GM12874 (cell line): ENCODE data around the gene NOG.

Experiments
- TF ChIP-seq, protein P1 (sequence below): IDR thresholded peaks from 2 replicates; pipeline ENCODE4 v1.5.1; 2011; ENCODE audit warnings: low read depth, mild to moderate bottlenecking, control low read depth, low read length, moderate library complexity; ENCODE audit not compliant: insufficient read depth

NOG gene

DNA sequence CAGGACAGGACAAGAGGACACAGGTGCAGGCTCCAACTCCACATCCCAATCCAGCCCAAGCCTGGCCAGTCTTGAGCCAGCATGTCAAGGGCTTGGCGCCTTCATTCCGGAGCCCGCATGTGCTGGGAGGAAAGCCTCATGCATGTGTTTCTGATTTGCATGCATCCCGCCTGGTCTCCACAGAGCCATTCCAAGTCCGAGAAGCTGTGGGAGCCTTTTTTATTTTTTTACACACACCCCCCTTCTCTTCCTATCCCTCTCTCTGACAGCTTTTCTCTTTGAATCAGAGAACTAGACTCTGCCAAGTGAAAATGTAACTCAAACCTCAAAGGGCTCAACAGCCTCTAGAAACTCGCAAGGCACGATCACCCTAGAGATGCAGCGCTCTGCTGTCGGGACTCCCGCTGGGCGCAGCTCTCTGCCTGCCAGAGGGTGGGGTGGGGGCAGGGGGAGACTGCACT, 45.1 kb downstream of the NOG start:
- TF ChIP-seq, protein P1, sequence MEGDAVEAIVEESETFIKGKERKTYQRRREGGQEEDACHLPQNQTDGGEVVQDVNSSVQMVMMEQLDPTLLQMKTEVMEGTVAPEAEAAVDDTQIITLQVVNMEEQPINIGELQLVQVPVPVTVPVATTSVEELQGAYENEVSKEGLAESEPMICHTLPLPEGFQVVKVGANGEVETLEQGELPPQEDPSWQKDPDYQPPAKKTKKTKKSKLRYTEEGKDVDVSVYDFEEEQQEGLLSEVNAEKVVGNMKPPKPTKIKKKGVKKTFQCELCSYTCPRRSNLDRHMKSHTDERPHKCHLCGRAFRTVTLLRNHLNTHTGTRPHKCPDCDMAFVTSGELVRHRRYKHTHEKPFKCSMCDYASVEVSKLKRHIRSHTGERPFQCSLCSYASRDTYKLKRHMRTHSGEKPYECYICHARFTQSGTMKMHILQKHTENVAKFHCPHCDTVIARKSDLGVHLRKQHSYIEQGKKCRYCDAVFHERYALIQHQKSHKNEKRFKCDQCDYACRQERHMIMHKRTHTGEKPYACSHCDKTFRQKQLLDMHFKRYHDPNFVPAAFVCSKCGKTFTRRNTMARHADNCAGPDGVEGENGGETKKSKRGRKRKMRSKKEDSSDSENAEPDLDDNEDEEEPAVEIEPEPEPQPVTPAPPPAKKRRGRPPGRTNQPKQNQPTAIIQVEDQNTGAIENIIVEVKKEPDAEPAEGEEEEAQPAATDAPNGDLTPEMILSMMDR, result no peak

DNA sequence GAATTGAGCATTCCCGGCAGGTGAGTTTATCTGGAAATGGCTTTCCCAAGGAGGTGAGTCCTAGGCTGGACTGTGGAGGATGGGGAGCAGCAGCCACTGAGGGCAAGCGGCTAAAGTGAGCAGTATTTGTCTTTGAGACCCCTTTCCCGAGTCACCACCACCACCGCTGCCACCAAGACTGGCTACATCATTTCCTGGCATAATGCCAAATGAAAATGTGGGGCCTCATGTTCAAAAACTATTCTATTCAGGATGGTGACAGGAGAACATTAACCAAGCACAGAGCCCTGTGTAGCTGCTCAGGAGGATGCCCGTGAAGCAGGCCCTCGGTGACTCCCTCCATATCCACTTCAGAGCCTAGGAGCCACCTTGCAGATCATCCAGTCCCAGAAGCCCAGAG, 46.0 kb downstream of the NOG start:
- TF ChIP-seq, protein P1, result no peak

DNA sequence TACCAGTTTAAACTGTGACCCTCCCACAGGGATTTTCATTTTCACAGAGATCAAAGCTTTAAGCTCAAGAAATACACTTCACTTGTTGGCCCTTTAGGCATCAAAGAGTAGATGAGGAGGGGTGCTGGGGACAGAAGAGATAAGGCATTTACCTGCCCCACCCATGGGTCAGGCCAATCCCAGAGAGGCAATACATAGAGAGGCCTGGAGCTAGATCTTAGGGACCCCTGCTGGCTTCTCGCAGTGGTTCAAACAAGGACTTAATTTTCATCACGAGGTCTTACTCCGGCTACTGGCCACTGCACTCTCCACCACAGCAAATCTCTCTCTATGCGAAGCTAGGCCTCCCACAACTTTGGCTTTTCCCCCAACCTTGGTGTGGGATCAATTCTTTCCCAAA, 46.6 kb downstream of the NOG start:
- TF ChIP-seq, protein P1, result no peak

DNA sequence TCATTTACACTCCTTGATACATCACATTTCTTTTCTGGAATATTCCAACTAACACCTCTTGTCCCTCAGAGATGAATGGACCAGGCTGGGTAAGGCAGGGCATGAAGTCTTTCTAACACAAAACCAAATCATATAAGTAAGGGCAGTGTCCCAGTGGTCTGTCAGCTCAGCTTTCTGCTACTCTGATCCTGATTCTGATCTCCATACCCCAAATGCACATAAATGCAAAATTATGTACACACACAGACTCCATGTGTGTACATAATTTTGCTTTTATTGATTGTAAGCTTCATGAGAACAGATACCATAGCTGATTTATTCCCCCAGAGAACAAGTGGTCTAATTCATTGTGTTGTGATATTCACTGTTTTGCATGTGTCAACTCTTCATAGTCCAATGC, 47.9 kb downstream of the NOG start:
- TF ChIP-seq, protein P1, result no peak

DNA sequence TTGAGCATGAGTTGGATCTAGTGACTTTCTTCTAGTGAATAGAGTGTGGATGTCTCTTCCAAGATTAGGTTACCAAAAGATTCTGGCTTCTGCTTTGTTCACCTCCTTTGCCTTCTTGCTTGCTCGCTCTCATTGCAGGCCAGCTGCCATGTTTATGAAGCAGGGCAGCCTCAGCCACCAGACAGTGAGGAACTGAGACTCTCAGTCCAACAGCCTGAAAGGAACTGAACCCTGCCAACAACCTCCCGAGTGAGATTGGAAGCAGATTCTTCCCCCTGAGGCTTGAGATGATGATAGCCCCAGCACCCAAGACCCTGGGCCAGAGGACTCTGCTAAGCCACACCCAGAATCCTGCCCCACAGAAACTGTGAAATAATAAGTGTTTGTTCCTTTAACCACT, 48.4 kb downstream of the NOG start:
- TF ChIP-seq, protein P1, result no peak

DNA sequence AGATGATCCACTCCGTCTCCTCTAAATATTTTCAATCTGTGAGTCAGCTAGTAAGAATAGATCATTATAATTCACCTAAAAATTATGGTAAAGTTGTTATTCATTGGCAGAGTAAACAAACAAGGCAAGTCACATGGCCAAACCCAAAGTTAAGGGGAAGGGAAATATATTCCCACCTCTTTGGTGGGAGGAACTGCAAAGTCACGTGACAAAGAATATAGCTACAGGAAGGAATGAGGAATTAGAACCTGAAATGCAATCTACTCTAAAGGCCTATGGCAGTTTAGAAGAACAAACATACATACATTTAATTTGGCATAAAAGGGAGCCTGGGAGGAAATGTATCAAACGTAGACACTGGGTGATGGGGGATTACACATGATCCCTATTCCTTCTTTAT, 48.9 kb downstream of the NOG start:
- TF ChIP-seq, protein P1, result no peak
